Measurements from ENCODE around the gene SYNE3. TPM values are rescaled to one million over a fixed set of nuclear protein-coding genes. Genes with fewer than 3 reads are reported as not detected.

The SYNE3 gene
- total RNA-seq, result 10 to 100 TPM; 55.6 to 92.3 (median 77.8) TPM
- 36.8 TPM for total RNA-seq (2013)
- 37.9 to 262 (median 148) reads per million in 29 experiments for total RNA-seq

GRCh38 chr14:95516554-95517181 lies at the start of gene SYNE3:
Gene SYNE3 (minus strand): TSS chr14:95516650. CDS start chr14:95475821, 40,829 bp downstream.
- Histone ChIP-seq H3K27me3 (replicated peaks in 1 of 2; ENCODE audit: control insufficient read depth in 2 of 2, extremely low read depth in 1 of 2, insufficient read depth in 2 of 2, low read length in 1 of 2) (no peaks in the 10 kb centered on the region), H3K36me3 (ENCODE audit: control insufficient read depth in 2 of 2, extremely low read depth in 1 of 2, insufficient read depth in 1 of 2, low read length in 1 of 2) (no peaks in the 10 kb centered on the region), H3K27ac (ENCODE audit: low read length) (peak within 1 kb of the TSS; percentile 87), H3K9me3 (no peaks in the 10 kb centered on the region), H3K4me3 (ENCODE audit: control insufficient read depth in 1 of 2, extremely low read depth in 1 of 2, low read length in 1 of 2) (peak within 1 kb of the TSS; percentile 63 to 77), H3K4me1 (ENCODE audit: control insufficient read depth in 1 of 2, extremely low read depth in 1 of 2, insufficient read depth in 2 of 2, low read length in 2 of 2) (peaks cover 31 to 77% of the 10 kb centered on the region in 2 experiments)
- H3K36me3 Mint-ChIP-seq, result peaks cover 7% of the 10 kb centered on the region
- peak; percentile 67 to 75 (median 72) for ATAC-seq (replicated peaks in 1 of 4)
- H3K4me3 Mint-ChIP-seq, result peak within 1 kb of the TSS; percentile 84 to 90 (median 88)
- peak in 20 of 35 experiments; percentile 19 to 73 (median 33) for DNase-seq
- POLR2A ChIA-PET, result interaction anchor here in 1 of 2 donors (0.9 kb wide), 1 partner anchor 18 kb away, joined by 3 read pairs; no protein-coding TSS in a partner anchor
- H3K4me1 Mint-ChIP-seq, result peaks cover 66 to 78% (median 72%) of the 10 kb centered on the region in 3 donors
- H3K27me3 Mint-ChIP-seq, result no peaks in the 10 kb centered on the region
- H3K27ac Mint-ChIP-seq, result peak within 1 kb of the TSS; percentile 100
- no peaks in the 10 kb centered on the region for H3K9me3 Mint-ChIP-seq
- CTCF ChIA-PET, result interaction anchor here (0.6 to 2.8 kb wide), 9 partner anchors 9 to 781 kb away, joined by 3 to 20 read pairs (median 5); no protein-coding TSS in a partner anchor
- 11% methylated on average over 41 of the region's 60 CpGs for WGBS (ENCODE audit: insufficient coverage)

GRCh38 chr14:95564060-95564459 lies 47.6 kb upstream of the SYNE3 start:
- ChIA-PET POLR2A (no interaction called here), CTCF (interaction anchor here in 1 of 2 donors (1.0 kb wide), 1 partner anchor 14 kb away, joined by 3 read pairs; no protein-coding TSS in a partner anchor)
- Histone ChIP-seq H3K27ac (ENCODE audit: low read length) (no peak overlapping the region), H3K27me3 (replicated peaks in 1 of 2; ENCODE audit: control insufficient read depth in 2 of 2, extremely low read depth in 1 of 2, insufficient read depth in 2 of 2, low read length in 1 of 2) (peaks cover 0 to 10% of the 10 kb centered on the region in 2 experiments), H3K36me3 (ENCODE audit: control insufficient read depth in 2 of 2, extremely low read depth in 1 of 2, insufficient read depth in 1 of 2, low read length in 1 of 2) (no peaks in the 10 kb centered on the region), H3K4me1 (ENCODE audit: control insufficient read depth in 1 of 2, extremely low read depth in 1 of 2, insufficient read depth in 2 of 2, low read length in 2 of 2) (peaks cover 0 to 4% of the 10 kb centered on the region in 2 experiments), H3K9me3 (no peaks in the 10 kb centered on the region), H3K4me3 (ENCODE audit: control insufficient read depth in 1 of 2, extremely low read depth in 1 of 2, low read length in 1 of 2) (no peak overlapping the region)
- Mint-ChIP-seq H3K9me3 (no peaks in the 10 kb centered on the region), H3K36me3 (no peaks in the 10 kb centered on the region), H3K4me3 (no peak overlapping the region), H3K4me1 (peaks cover 6% of the 10 kb centered on the region in 3 donors), H3K27ac (no peak overlapping the region), H3K27me3 (peaks cover 0 to 7% of the 10 kb centered on the region in 2 donors)
- WGBS (ENCODE audit: insufficient coverage), result 82% methylated on average over 2 of the region's 4 CpGs
- ATAC-seq (replicated peaks in 1 of 4) (no peak), DNase-seq (no peak)

GRCh38 chr14:95562892-95563685 lies 46.6 kb upstream of the SYNE3 start:
- H3K9me3 ChIP-seq, result no peaks in the 10 kb centered on the region
- no peak overlapping the region for H3K4me3 ChIP-seq (ENCODE audit: control insufficient read depth in 1 of 2, extremely low read depth in 1 of 2, low read length in 1 of 2)
- Mint-ChIP-seq H3K36me3 (no peaks in the 10 kb centered on the region), H3K9me3 (no peaks in the 10 kb centered on the region), H3K27me3 (peaks cover 0 to 7% of the 10 kb centered on the region in 2 donors), H3K4me3 (no peak overlapping the region), H3K27ac (no peak overlapping the region), H3K4me1 (peaks cover 6% of the 10 kb centered on the region in 3 donors)
- H3K27ac ChIP-seq (ENCODE audit: low read length), result no peak overlapping the region
- peaks cover 0 to 10% of the 10 kb centered on the region in 2 experiments for H3K27me3 ChIP-seq (replicated peaks in 1 of 2; ENCODE audit: control insufficient read depth in 2 of 2, extremely low read depth in 1 of 2, insufficient read depth in 2 of 2, low read length in 1 of 2)
- WGBS (ENCODE audit: insufficient coverage), result 69% methylated on average over 11 of the region's 18 CpGs
- peaks cover 0 to 4% of the 10 kb centered on the region in 2 experiments for H3K4me1 ChIP-seq (ENCODE audit: control insufficient read depth in 1 of 2, extremely low read depth in 1 of 2, insufficient read depth in 2 of 2, low read length in 2 of 2)
- H3K36me3 ChIP-seq (ENCODE audit: control insufficient read depth in 2 of 2, extremely low read depth in 1 of 2, insufficient read depth in 1 of 2, low read length in 1 of 2), result no peaks in the 10 kb centered on the region
- ATAC-seq (replicated peaks in 1 of 4) (no peak), DNase-seq (no peak)
- ChIA-PET CTCF (interaction anchor here (0.8 to 1.0 kb wide), 3 partner anchors 15 to 210 kb away, joined by 3 to 4 read pairs (median 3); no protein-coding TSS in a partner anchor), POLR2A (no interaction called here)

- H3K36me3 Mint-ChIP-seq, result no peaks in the 10 kb centered on the region
- peaks cover 0 to 4% of the 10 kb centered on the region in 2 experiments for H3K4me1 ChIP-seq (ENCODE audit: control insufficient read depth in 1 of 2, extremely low read depth in 1 of 2, insufficient read depth in 2 of 2, low read length in 2 of 2)
- POLR2A ChIA-PET, result no interaction called here
Measured at GRCh38 chr14:95561001-95561412, 44.6 kb upstream of the SYNE3 start.

GRCh38 chr14:95559203-95559602 lies 42.8 kb upstream of the SYNE3 start:
- Histone ChIP-seq H3K27ac (ENCODE audit: low read length) (no peak overlapping the region), H3K36me3 (ENCODE audit: control insufficient read depth in 2 of 2, extremely low read depth in 1 of 2, insufficient read depth in 1 of 2, low read length in 1 of 2) (no peaks in the 10 kb centered on the region), H3K4me1 (ENCODE audit: control insufficient read depth in 1 of 2, extremely low read depth in 1 of 2, insufficient read depth in 2 of 2, low read length in 2 of 2) (peaks cover 0 to 4% of the 10 kb centered on the region in 2 experiments), H3K4me3 (ENCODE audit: control insufficient read depth in 1 of 2, extremely low read depth in 1 of 2, low read length in 1 of 2) (no peak overlapping the region), H3K27me3 (replicated peaks in 1 of 2; ENCODE audit: control insufficient read depth in 2 of 2, extremely low read depth in 1 of 2, insufficient read depth in 2 of 2, low read length in 1 of 2) (peaks cover 0 to 10% of the 10 kb centered on the region in 2 experiments), H3K9me3 (no peaks in the 10 kb centered on the region)
- no peaks in the 10 kb centered on the region for H3K9me3 Mint-ChIP-seq
- H3K27me3 Mint-ChIP-seq, result peaks cover 0 to 6% of the 10 kb centered on the region in 2 donors
- peaks cover 6% of the 10 kb centered on the region in 3 donors for H3K4me1 Mint-ChIP-seq
- ChIA-PET CTCF (interaction anchor here (0.5 to 1.5 kb wide), 8 partner anchors 29 to 1664 kb away, joined by 3 to 4 read pairs (median 3); no protein-coding TSS in a partner anchor), POLR2A (no interaction called here)
- no peaks in the 10 kb centered on the region for H3K36me3 Mint-ChIP-seq
- DNase-seq, result no peak
- no peak overlapping the region for H3K27ac Mint-ChIP-seq
- H3K4me3 Mint-ChIP-seq, result no peak overlapping the region
- WGBS (ENCODE audit: insufficient coverage), result 70% methylated on average over 5 of the region's 6 CpGs
- no peak for ATAC-seq (replicated peaks in 1 of 4)

More at GRCh38 chr14:95561001-95561412, 44.6 kb upstream of the SYNE3 start:
- H3K27me3 ChIP-seq (replicated peaks in 1 of 2; ENCODE audit: control insufficient read depth in 2 of 2, extremely low read depth in 1 of 2, insufficient read depth in 2 of 2, low read length in 1 of 2), result peaks cover 0 to 10% of the 10 kb centered on the region in 2 experiments
- Mint-ChIP-seq H3K9me3 (no peaks in the 10 kb centered on the region), H3K4me3 (no peak overlapping the region), H3K27ac (no peak overlapping the region), H3K27me3 (peaks cover 0 to 7% of the 10 kb centered on the region in 2 donors), H3K4me1 (peaks cover 6% of the 10 kb centered on the region in 3 donors)
- CTCF ChIA-PET, result no interaction called here
- DNase-seq (peak; percentile 53 to 89 (median 72)), ATAC-seq (replicated peaks in 1 of 4) (peak; percentile 96 to 98 (median 97))
- H3K4me3 ChIP-seq (ENCODE audit: control insufficient read depth in 1 of 2, extremely low read depth in 1 of 2, low read length in 1 of 2), result no peak overlapping the region
- no peaks in the 10 kb centered on the region for H3K36me3 ChIP-seq (ENCODE audit: control insufficient read depth in 2 of 2, extremely low read depth in 1 of 2, insufficient read depth in 1 of 2, low read length in 1 of 2)
- H3K27ac ChIP-seq (ENCODE audit: low read length), result no peak overlapping the region
- WGBS (ENCODE audit: insufficient coverage), result 9% methylated on average over 12 of the region's 14 CpGs
- H3K9me3 ChIP-seq, result no peaks in the 10 kb centered on the region

GRCh38 chr14:95557832-95558231 lies 41.4 kb upstream of the SYNE3 start:
- DNase-seq (no peak), ATAC-seq (replicated peaks in 1 of 4) (no peak)
- H3K36me3 ChIP-seq (ENCODE audit: control insufficient read depth in 2 of 2, extremely low read depth in 1 of 2, insufficient read depth in 1 of 2, low read length in 1 of 2), result no peaks in the 10 kb centered on the region
- WGBS (ENCODE audit: insufficient coverage), result 83% methylated on average over 1 of the region's 2 CpGs
- no peaks in the 10 kb centered on the region for H3K9me3 Mint-ChIP-seq
- H3K27ac ChIP-seq (ENCODE audit: low read length), result no peak overlapping the region
- H3K27ac Mint-ChIP-seq, result no peak overlapping the region
- ChIA-PET POLR2A (no interaction called here), CTCF (no interaction called here)
- H3K4me1 ChIP-seq (ENCODE audit: control insufficient read depth in 1 of 2, extremely low read depth in 1 of 2, insufficient read depth in 2 of 2, low read length in 2 of 2), result peaks cover 0 to 4% of the 10 kb centered on the region in 2 experiments
- H3K27me3 Mint-ChIP-seq, result peaks cover 0 to 6% of the 10 kb centered on the region in 2 donors
- H3K4me3 Mint-ChIP-seq, result no peak overlapping the region
- H3K9me3 ChIP-seq, result no peaks in the 10 kb centered on the region
- peaks cover 4 to 6% (median 6%) of the 10 kb centered on the region in 3 donors for H3K4me1 Mint-ChIP-seq
- no peaks in the 10 kb centered on the region for H3K36me3 Mint-ChIP-seq
- no peak overlapping the region for H3K4me3 ChIP-seq (ENCODE audit: control insufficient read depth in 1 of 2, extremely low read depth in 1 of 2, low read length in 1 of 2)
- peaks cover 0 to 9% of the 10 kb centered on the region in 2 experiments for H3K27me3 ChIP-seq (replicated peaks in 1 of 2; ENCODE audit: control insufficient read depth in 2 of 2, extremely low read depth in 1 of 2, insufficient read depth in 2 of 2, low read length in 1 of 2)
